Hematopoietic multipotent progenitor cell treated with erythropoietin and hydrocortisone succinate and interleukin-3 and kit ligand, for 4 days (in vitro differentiated cells): ENCODE data around the gene ANXA7.
A peak's percentile ranks its signal among the peaks of the same experiment; 100 is the strongest.

Source experiments
- DNase-seq: peaks from one replicate; pipeline ENCODE4 v3.0.0-alpha.2; 2015

ANXA7 gene

DNA sequence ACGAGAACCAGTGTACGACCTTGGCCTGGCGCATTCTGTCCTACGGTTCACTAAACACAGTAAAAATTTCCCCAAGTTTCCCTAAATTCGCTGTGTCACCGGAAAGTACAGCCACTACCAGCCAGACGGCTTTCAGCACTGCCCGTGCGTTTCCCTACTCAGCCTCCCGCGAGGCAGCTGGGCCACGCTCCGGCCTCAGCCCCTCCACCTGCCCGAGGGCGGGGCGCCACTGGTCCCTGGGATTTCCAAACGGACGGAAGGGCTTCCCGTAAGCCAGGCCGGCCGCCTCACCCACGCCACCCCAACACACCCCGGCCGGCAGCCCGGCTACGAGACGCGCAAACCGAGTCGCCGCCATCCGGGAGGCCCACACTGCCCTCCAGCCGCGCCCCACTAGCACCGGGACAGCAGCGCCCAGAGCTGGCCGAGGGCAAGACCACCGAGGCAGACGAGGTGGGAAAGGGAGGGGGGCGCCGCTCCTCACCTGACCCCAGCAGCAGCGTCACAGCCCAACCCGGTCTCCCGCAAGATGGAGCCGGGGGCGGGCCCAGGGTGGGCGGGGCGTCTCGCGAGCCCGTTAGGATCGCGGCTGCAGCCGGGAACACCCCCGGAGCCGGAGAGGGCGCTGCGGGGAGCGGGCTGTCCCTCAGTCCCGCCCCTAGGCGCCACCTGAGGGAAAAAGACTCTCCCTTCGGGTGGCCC, at the start of gene ANXA7:
ANXA7 (minus strand) TSS at position 531 of the 702 bp plus-strand sequence. CDS start 13,202 bp downstream, outside the sequence.
- DNase-seq, result peak; percentile 96

DNA sequence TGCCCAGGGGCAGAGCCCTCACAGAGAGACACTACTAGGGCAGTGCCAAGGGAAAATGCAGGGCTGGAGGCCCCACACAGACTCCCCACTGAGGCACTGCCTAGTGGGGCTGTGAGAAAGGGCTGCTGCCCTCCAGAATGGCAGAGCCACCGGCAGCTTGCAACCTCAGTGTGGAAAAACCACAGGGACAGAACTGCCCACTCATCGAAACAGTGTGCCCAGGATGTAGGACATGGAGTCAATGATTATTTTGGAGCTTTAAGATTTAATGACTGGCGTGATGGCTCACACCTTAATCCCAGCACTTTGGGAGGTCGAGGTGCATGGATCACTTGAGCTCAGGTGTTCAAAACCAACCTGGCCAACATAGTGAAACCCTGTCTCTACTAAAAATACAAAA, 47.0 kb upstream of the ANXA7 start:
- DNase-seq, result no peak

DNA sequence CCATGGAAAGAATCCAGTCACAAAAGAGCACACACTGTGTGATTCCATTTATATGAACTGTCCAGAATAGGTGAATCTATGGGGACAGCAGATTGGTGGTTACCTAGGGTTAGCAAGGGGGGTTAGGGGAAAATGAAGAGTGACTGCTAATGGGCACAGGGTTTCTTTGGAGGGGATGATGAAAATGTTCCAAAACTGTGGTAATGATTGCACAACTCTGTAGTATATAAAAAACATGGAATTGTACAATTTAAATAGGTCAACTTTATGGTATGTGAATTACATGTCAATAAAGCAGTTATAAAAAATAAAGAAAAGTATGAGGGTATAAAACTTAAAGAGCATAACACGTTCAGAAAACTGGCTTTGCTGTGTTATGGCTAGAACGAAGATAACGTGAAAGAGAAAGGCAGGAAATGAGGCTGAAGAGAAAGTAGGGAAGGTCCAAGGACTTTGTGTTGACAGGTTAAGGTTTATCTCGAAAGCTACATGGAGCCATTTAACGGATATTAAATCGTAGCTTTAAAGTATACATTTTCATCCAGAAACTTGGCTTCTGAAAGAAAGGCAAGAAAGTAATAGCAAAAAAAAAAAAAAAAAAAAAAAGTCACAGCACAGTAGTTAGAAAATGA, 45.9 kb upstream of the ANXA7 start:
- no peak for DNase-seq

DNA sequence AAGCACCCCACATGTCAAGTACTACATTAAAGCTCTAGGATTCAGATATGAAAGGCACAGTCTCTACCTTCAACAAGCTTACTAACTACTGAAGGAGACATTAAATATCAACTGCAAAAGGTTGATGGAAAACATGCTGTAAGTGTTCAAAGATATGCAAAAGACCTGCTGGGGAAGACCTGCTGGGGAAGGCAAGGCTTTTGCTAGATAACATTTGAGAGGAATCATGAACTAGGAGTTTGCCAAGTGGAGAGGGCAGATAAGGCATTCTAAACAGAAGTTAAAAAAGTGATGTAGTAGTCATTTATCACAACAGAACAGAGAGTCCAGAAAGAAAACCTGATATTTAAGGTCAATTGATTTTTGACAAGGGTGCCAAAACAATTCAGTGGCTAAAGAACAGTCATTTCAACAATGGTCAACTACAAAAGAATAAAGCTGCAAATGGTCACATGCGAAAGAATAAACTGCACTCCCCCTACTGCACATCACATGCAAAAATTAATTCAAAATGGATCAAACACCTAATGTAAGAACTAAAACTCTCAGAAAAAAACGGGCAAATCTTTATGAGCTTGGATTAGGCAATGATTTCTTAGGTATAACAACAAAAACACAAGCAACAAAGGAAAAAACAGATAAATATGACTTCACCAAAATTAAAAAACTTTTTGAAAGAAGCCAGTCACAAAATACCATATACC, 42.5 kb upstream of the ANXA7 start:
- DNase-seq, result peak; percentile 97

DNA sequence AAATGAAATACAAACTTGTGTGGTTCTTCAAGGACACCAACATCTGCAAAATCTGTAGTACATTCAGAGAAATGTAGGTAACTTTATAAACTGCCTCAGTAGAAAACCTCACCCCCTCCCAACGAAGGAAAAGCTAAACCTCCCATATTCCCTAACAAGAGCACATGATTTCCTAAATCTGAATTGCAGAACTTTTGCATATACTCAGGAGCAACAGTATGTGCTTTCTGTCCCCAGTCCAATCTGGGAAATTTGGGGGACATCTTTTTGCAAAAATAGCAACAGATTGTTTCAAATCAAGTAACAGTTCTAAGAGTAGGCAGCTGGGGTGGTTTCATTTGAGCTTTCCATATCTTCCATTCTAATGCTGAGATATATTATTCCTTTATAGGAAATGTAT, 35.3 kb upstream of the ANXA7 start:
- no peak for DNase-seq

DNA sequence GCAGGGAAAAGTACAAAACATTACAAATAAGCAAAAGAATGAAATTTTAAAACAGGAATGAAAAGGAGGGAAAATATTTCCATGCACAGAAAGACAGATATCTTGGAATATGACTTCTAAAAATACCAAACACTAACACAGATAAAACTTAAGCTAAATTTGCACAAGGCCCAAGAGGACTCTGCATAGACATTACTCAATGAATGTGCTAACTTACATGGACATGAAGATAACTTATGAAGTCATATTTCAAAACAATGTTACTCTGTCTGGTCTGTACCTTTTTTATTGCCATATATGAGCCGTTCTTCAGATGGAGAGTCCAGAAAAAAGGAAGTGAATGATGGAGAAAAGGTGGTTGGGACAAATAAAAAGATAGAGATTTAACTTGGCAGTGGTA, 34.5 kb upstream of the ANXA7 start:
- DNase-seq, result no peak

DNA sequence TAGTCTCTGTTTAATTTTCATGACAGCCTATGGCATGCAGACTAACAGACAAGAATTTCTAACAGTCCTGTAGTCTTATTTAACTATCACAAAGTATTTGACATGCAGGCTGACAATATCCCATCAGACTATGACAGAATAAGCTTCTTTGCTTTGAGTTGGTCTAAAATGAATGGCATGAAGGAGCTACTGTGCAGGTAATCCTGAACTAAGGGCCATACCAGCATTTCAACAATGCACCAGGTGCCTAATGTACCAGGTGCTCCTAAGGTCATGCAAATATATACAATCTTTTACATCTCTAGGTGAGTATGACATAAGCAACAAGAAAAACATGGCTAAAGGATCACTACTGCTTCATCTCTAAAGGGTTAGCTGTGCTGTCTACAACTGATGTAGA, 33.1 kb upstream of the ANXA7 start:
- DNase-seq, result no peak

DNA sequence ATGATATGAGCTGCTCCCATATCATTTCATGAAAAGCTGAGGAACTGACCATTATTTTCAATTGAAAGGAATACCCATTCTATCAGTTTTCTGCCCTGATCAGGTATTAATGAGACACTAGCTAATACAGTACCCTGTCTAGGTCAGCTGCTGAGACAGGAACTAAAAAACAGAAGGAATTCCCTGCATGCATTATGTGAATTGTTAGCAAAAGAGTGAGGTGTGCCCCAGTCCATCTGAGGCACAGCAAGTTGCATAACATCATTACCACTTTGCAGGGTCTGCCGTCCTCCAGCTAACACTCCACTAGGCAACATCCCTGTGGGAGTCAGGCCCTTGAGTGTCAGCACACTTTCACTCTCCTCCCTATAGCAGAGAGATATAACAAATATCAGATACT, 30.6 kb upstream of the ANXA7 start:
- DNase-seq, result no peak

DNA sequence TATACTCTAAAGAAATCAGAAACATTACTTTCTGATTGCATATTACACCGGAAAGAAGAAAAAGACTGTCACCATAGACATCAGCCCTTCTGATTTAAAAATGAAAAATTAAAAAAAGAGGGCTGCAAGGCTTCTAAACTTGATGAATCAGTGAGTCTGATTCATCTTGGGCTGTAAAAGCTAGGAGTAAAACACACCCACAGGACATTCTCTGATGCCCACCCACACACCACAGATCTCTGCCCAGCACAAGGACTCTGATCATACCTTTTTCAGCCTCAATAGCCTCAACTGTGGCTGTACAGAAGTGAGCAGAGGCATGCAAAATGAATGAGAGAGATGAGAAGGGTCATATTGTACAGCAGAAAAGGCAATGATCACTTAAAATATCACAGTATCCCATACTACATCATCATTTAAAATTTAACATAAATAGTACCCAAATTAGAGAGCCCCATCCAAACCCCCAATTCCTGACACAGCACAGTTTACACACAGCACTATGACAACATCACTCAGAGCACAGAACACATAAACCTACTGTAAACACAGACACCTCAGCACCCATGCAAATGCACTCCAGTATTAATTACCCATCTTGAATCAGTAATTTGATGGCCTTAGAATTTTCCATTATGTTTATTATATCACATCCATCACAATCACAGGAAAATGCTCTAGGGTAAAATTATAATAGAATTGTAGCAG, 25.9 kb upstream of the ANXA7 start:
- DNase-seq, result no peak

DNA sequence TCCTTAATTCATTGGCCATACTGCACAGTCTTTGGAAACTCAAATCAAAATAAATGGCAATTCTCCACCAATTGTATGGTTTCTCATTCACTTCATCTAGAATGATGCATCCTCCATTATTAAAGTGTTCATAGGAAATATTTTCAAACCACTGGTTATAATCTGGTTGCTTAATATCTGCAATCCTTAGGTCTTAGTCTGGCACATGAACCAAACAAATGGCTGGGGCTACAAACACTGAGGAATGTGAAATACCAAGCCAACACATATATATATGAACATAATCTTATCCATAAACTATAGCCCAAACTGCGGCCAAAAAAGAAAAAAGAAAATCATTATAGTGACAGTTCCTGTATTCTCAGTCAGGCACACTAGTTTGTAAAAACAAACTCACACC, 25.2 kb upstream of the ANXA7 start:
- no peak for DNase-seq

DNA sequence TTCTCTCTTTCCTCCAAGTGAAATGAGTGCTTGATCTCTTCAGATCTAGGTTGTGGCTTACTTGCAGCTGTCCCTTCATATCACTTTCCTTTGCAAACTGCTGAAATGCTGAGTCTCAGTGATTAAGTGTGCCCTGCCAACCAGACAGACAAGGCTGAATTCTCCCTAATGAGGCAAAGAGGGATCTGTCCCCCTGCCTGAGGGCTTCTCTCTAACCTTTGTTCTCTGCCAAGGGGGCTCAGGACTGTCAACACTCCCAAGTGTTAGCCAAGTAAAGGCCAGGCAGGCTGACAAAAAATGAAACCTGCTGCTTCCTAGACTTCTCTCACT, 19.6 kb upstream of the ANXA7 start, which contains the start of gene MSS51:
MSS51 (minus strand) TSS at position 24 of the 330 bp plus-strand sequence. CDS start 5,277 bp downstream, outside the sequence.
- peak; percentile 71 for DNase-seq

DNA sequence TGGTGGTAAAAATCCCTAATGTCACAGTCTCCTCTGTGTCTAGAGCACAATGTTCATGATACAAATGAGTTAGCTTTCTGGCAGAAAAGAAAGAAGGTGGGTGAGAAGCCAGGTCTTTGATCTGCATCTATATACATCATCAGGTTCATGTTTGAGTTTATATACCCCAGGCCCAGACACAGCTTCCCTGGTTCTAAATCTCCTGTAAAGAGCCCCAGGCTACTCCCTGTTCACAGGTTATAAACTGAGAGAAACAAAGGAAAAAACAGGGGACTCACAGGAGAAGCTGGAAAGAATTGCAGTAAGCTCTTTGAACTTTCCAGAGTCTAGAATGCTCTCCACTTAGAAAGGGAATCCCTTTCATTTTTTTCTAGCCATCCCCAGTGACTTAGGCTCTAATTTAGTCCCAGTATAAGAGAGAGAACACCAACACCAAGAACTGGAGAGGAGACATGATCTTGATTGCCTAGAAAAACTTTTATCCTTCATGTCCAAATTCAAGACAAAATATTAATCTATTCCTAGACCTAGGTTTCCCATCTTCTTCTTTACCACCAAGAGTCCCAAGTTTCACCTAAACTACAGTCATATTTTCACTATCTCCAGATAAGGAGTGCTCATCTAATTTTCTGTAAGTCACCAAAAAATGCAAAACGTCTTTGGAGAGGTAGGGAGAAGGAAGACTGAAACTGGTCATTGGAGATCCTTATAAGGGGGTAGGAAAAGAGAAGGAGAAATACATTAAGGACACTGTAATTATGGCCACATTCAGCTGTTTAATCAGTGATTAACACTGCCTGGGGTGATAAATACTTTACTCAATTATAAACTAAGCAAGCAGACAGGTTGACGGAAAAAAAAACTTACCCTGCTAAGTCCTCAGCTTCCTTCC, 19.0 kb upstream of the ANXA7 start:
- DNase-seq, result no peak

DNA sequence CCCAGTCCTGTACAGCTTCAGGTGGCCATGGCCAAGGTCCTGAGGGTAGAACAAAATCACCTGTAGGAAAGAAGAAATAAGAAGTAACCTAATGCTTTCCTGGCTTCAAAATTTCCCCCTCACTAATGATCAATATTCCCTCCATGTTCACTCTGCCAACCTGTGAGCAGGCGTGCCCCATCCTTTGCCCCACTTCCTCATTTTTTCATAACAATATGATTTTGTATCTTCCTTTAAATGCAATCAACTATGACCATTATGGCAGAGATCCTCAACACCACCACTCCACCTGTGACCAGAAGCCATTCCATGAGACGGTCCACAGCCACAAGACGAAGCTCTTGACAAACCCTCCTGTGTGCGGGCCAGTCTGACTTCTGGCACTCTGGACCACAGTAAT, 12.5 kb upstream of the ANXA7 start:
- DNase-seq, result no peak

DNA sequence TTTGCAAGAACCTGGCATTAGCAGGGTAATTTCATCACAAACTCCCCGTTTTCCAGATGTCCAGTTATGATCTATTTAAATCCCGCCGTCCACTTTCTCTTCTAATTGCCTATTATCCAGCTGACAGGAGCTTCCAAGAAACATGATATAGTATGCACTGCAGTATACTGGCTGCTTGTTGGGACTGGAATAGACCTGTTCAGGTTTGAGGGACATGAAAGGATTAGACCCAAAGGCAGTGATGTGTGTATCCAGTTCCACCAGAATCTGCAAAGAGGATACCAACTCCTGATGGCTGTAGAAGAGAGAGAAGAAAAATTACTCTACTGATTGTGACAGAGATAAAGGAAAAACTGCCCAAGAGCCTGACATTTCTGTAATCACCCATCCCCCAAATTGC, 10.6 kb upstream of the ANXA7 start:
- DNase-seq, result no peak

DNA sequence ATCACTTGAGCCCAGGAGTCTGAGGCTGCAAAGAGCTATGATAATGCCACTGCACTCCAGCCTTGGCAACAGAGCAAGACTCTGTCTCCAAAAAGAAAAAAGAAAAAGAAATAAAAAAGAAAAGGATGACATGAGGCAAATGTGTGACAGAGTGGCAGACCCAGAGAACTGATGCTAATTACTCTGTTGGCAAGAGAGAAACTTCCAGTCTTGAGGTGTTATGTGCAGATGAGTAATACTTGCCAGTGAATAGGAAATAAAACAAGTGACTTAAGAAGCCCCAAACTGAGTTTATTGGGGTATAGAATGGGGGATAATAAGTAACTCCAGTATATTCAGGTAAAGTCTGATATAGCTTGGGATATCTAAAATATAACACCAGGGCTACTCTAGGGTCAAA, 9.5 kb upstream of the ANXA7 start:
- no peak for DNase-seq

DNA sequence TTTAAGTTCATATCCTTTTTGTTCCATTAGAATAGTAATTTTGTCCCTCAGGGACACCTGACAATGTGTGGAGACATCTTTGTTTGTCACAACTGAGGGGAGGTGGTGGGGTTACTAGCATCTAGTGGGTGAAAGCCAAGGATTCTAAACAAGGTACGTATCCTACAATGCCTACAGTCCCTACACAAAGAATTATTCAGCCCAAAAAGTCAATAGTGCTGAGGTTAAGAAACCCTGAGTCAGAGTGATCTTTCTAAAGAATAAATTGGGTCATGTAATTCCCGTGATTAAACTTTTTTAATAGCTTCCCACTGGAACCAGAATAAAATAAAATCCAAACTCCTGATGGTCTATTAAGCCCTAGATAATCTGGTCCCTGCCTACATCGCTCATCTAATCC, 2.7 kb upstream of the ANXA7 start:
- DNase-seq, result no peak

DNA sequence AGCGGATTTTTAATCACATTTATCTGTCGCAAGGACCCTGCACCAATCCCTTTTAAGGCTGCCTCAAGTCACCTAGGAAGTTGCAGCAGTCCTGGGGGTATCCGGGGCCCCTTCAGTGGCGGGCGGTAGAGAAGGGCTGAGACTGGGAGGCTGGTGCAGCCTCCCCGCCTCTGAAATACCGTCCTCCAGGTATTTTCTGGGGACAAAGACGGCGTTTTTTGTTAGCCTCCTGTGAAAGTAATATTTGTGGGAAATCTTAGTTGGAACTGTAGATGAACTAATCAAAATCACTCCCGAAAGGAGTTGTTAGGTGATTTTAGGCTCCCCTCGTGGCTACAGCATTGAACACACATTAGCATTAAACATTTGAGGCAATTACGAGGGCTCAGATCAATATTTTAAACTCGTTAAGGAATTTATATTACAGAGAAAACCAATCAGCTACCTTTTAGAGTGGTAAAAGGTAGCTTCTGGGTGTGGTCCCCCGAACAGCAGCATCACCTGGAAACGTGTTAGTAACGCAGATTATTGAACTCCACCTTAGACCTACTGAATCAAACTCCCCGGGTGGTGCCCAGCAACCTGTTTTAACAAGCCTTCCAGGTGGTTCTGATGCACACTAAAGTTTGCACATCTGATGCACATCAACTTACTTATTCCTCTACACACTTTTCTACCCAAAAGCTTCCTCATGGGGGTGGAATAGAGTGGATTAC, 530 bp upstream of the ANXA7 start:
- no peak for DNase-seq

DNA sequence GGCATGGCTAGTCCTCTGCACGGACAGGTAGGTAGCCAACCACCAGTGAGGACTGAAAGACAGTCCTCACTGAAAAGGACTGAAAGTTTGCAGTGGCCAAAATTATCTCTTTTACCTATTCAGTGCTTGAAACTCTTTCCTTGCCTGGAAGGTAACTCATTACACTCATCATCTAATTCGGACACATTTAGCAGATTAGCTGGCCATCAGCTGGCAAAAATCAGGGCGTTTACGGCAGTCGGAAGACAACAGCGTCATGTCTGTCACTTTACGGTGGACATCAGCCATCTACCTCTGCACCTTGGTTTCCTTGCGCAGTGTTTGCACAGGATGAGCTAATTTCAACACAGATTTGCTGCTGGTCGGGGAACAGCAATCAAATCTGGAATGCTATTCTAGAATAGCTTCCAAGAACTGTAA, 740 bp downstream of the ANXA7 start:
- DNase-seq, result peak; percentile 77

DNA sequence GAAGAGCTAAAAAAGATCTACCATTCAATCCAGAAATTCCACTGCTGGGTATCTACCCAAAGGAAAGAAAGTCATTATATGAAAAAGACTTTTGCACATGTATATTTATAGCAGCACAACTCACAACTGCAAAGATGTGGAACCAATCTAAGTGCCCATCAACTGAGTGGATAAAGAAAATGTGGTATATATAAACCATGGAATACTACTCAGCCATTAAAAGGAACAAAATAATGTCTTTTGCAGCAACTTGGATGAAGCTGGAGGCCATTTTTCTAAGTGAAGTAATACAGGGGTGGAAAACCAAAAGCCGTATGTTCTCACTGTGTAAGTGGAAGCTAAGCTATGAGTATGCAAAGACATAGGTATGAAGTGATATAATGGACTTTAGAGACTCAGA, 3.0 kb downstream of the ANXA7 start:
- DNase-seq, result no peak

DNA sequence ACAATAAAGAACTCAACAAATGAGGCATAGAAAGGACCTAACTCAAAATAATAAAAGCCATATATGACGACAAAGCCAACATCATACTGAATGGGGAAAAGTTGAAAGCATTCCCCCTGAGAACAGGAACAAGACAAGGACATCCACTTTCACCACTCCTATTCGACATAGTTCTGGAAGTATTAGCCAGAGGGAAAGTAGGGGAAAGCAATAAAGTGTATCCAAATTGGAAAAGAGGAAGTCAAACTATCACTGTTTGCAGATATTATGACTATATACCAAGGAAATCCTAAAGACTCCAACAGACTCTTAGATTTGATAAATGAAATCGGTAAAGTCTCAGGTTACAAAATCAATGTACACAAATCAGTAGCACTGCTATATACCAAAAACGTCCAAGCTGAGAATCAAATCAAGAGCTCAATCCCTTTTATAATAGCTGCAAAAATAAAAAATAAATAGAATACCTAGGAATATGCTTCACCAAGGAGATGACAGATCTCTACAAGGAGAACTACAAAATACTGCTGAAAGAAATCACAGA, 4.8 kb downstream of the ANXA7 start:
- no peak for DNase-seq

DNA sequence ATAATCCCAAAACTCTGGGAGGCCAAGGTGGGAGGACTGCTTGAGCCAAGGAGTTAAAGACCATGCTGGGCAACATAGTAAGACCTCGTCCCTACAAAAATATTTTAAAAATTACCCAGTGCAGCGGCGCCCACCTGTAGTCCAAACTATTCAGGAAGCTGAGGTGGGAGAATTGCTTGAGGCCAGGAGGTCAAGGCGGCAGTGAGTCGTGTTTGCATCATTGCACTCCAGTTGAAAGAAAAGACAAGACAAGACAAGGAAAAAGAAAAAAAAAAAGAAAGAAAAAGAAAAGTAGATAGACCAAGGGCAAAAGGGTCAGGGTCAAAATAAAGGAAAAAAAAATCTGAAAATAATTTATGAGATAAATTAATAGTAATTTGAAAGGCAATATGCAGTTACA, 5.8 kb downstream of the ANXA7 start:
- DNase-seq, result no peak

DNA sequence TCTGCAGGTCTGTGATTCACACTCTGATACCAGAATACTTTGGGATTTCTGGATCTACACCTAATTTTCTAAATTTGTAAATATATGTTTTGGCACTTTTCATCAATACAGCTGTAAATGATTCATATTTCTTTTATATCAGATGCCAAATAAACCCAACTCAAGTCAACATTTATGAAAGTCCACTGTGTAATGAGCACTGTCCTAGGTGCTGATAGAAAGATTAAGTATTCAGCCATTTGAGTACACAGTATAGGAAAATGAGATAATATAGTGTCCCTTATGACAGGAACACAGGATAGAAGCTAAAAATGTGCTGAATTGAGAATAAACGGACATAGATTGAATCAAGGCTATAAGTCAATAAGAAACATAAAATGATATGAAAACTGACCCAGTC, 6.4 kb downstream of the ANXA7 start:
- peak; percentile 23 for DNase-seq
